IMR-90 (cell line): ENCODE data around the gene GCH1.

Experiments
- BHLHE40 ChIP-seq: fragments of 150-350 bp; IDR thresholded peaks from 2 replicates; pipeline ENCODE4 v1.6.1; 2016; ENCODE audit warnings: mild to moderate bottlenecking, low read depth, low read length
- CEBPB ChIP-seq: IDR thresholded peaks from 2 replicates; pipeline ENCODE4 v1.6.1; 2012; ENCODE audit warnings: low read depth, low read length, improper control_type of control experiment
- CTCF ChIP-seq: conservative IDR thresholded peaks from 2 replicates; pipeline ENCODE4 v1.5.1; 2012; ENCODE audit warnings: mild to moderate bottlenecking, low read depth, low read length, improper control_type of control experiment
- MAZ ChIP-seq: IDR thresholded peaks from 2 replicates; pipeline ENCODE4 v1.6.1; 2012; ENCODE audit warnings: low read depth, mild to moderate bottlenecking, low read length, improper control_type of control experiment, moderate library complexity, borderline replicate concordance
- POLR2A ChIP-seq: IDR thresholded peaks from 2 replicates; pipeline ENCODE4 v1.6.1; 2012; ENCODE audit warnings: mild to moderate bottlenecking, low read depth, low read length
- RFX5 ChIP-seq: IDR thresholded peaks from 2 replicates; pipeline ENCODE4 v1.8.0; 2012; ENCODE audit warnings: low read depth, mild to moderate bottlenecking, low read length, moderate library complexity
- USF2 ChIP-seq: fragments of 150-350 bp; IDR thresholded peaks from 2 replicates; pipeline ENCODE4 v1.6.1; 2017; ENCODE audit warnings: mild to moderate bottlenecking, antibody characterized with exemption, low read length, low read depth

GRCh38 chr14:54848910-54849309 lies 53.7 kb downstream of the GCH1 start:
- TF ChIP-seq USF2 (no peak), CTCF (no peak), POLR2A (no peak), MAZ (no peak), RFX5 (no peak), CEBPB (no peak), BHLHE40 (no peak)
